Amygdala (tissue), 56 donors: ENCODE measurements around the gene EHBP1.
A peak's percentile ranks its signal among the peaks of the same experiment; 100 is the strongest.
"Not testable (repeated sequence)": the region's sequence is repeated elsewhere in the genome, so short reads cannot be mapped to it uniquely, and the experiment has no call there.

Experiments
- DNase-seq, 56 donors: peaks; one replicate each; lab custom pipeline; 2025; lab: John Stamatoyannopoulos, UW

Gene EHBP1

GRCh38 chr2:62998949-62999348 is 293.4 kb downstream of the EHBP1 start:
- no peak for DNase-seq

DNA sequence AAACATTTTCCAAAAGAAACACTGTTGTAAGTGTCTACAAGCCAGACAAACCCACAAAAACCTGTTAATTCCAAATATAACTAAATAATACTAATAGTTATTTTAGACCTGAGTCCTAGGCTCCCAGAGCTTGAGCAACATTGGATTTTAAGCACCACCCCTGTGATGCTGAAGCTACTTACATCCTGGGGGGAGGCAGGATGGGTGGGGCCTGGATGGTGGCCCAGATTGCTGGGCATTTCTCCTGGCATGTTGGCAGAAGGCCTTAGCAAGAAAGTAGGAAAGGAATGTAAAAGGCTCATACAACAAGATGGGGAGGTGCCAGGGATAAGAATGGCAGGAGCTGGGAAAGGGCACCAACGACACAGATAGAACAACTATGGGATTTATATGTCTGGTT is 294.4 kb downstream of the EHBP1 start:
- DNase-seq = peak in 8 of 56 donors; percentile 1 to 13 (median 4)

GRCh38 chr2:63000801-63001200 is 295.3 kb downstream of the EHBP1 start:
- no peak for DNase-seq

- no peak for DNase-seq
These were observed 296.1 kb downstream of the EHBP1 start for GRCh38 chr2:63001576-63001975.

GRCh38 chr2:63003351-63003750 is 297.8 kb downstream of the EHBP1 start:
- DNase-seq = no peak

DNA sequence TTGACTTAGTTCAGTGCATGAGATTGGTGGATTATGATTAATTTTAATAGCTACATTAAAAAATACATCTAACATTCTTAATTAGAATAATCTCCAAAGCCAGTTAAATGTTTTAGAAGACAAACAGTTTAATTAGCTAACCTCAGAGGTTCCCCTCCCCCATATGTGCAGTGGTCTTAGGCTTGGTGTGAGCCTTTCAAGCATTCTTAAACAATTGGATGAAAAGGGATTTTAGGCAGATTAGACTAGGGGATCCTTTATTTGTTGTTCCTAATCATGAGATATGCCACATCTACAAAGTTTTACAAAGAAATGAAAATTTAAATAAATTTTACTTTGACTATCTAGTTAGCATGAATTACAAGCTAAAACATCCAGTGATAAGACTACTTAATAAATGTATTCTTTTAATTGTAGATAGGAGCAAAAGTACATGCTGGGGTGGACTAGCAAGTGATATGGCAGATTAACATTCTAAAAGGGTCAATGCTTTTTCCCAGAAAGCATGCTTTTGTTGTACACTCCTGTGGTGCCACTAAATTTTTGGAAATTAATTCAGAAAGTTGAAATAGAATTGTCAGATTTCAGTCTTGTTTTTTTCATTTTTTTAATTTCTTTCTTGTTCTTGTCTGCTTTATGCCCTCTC is 302.4 kb downstream of the EHBP1 start:
- DNase-seq = no peak

GRCh38 chr2:63008838-63009237 is 303.3 kb downstream of the EHBP1 start:
- no peak for DNase-seq

GRCh38 chr2:63009490-63009889 is 304.0 kb downstream of the EHBP1 start:
- DNase-seq = no peak

DNA sequence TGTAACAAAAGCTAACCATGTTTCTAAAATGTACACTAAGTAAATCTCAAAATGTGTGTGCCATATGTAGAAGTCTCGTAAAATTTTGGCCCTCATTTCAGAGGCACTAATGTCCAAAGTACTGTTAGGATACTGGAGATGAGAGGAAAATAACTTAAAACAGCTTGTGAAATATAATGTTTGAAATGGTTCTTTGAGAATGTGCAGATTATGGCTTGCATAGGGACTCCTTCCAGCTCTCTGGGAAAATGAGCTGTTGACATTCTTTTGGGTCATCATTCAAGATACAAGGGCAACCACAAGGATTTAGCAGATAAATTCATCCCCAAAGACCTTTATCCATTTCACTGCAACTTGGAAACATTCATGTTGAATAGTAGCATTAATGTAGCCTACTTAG is 307.0 kb downstream of the EHBP1 start:
- DNase-seq = no peak

DNA sequence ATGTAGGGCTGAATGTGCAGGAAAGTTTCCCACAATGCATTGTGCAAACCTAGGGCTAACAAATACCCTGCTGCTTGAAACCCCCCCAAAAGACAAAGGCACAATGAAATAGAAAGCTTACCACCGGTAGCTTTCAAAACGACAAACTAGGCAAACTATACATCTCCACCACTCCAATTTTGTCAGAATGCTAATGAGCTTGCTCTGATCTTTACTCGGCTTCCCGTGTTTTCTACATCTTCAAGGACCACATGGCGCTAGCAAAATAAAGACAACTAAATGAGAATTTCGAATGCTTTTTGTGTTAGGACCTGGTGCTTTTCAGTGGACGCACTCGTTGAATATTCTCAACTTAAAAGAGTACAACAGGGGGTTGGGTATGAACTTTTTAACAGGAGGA is 307.9 kb downstream of the EHBP1 start:
- no peak for DNase-seq

GRCh38 chr2:63015389-63015788 is 309.9 kb downstream of the EHBP1 start:
- no peak for DNase-seq

DNA sequence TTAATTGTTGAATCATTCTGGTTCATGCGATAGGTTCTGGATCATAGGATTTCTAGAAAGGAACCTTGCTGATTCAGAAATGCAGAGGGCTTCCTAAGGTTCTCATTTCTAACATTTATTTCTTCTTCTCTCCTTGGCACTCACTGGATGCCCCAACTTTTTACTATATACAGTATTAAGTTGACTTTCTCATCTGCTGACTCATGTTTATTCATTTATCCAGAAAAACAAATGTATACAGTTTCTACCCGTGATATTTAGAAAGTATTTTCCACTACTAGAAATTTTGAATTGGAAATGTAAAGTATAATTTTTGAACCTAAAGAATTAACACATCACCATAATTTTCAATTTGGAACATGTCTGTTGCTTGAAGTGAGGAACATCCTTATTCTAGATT is 312.9 kb downstream of the EHBP1 start:
- no peak for DNase-seq

DNA sequence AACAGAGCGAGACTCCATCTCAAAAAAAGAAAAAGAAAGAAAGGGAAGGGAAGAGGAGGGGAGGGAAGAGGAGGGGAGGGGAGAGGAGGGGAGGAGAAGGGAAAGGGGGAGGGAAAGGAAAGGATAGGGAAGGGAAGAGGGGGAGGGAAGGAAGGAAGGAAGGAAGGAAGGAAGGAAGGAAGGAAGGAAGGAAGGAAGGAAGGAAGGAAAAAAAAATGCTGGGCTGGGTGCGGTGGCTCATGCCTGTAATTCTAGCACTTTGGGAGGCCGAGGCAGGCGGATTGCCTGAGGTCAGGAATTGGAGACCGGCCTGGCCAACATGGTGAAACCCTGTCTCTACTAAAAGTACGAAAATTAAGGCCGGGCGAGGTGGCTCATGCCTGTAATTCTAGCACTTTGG is 314.2 kb downstream of the EHBP1 start:
- not testable (repeated sequence) for DNase-seq

GRCh38 chr2:63023444-63023843 is 317.9 kb downstream of the EHBP1 start:
- no peak for DNase-seq

- DNase-seq = no peak
These were observed 321.7 kb downstream of the EHBP1 start for GRCh38 chr2:63027220-63027619.

DNA sequence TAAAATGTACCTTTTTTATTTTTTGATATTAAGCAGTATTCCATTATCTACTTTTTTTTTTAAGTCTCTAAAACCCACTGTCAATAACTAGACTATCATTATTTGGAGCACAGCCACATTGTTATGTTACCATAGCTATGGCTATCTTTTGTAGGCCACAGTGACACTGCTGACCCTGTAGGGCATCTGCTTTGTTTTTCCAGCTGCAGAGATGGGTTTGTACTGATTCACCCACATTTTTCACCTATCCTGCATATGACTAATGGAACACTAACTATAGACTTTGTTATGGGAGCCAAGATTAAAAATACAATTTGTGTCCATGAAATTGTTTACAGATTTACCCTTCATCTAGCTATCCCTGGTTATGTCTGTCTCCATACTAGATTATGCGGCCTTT is 323.5 kb downstream of the EHBP1 start:
- DNase-seq = no peak

DNA sequence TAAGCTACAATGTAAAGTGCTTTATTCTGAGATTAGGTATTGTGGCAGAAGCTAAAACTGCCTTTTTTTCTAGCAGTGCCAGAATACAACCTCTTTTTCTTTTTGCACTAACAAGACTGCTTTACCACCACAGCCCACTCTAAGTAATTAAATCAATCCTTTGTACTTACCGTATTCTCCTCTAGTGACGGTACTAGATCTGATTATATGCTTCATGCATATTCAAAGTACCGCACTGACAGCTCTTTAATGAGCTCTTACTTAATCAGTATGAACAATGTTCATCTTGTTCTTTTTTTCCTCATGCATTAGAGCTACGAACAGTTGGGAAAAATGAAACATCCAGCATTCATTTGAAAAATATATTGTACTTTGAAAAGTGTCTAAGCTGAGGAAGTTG is 329.0 kb downstream of the EHBP1 start:
- no peak for DNase-seq

DNA sequence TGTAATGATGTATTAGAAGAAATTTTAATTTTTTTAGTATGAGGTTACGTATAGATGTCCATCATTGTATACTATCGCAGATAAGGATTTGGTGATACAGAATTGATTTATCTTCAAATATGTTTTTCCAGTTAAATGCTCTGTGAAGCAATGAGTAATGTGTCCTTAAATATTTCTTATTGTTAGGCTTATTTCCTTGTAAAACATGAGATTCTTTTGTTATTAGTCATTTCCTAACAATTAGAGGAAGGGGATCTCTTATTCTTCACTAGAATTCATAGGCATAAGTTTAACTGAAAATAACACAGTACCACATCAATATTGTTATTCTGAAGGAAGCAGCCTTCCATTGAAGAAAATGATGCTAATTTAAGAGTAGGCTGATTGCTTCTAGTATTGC is 329.7 kb downstream of the EHBP1 start:
- no peak for DNase-seq

GRCh38 chr2:63035660-63036059 is 330.1 kb downstream of the EHBP1 start:
- no peak for DNase-seq

DNA sequence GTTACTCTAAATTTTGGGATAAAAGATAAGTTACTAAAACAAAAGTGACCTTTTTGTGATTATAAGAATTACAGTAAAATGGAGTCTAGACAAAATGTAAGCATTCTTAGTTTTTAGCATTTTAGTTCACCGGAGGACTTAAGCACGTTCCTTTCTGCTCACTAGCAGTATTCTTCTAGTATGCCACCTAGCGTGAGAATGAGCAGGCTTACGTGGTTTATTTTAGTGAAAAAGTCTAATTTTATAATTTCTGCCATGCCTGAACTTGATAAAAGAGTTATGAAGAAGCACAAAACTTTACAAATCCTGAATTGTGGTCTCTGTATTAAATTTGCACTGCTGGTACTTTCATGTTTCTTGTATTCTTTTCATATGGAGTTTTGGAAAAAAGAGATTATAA is 332.5 kb downstream of the EHBP1 start:
- no peak for DNase-seq

- DNase-seq = no peak
These were observed 335.1 kb downstream of the EHBP1 start for GRCh38 chr2:63040586-63040985.

GRCh38 chr2:63041592-63041991 is 336.1 kb downstream of the EHBP1 start:
- no peak for DNase-seq
